ENCODE results near the gene NRCAM.

DNA sequence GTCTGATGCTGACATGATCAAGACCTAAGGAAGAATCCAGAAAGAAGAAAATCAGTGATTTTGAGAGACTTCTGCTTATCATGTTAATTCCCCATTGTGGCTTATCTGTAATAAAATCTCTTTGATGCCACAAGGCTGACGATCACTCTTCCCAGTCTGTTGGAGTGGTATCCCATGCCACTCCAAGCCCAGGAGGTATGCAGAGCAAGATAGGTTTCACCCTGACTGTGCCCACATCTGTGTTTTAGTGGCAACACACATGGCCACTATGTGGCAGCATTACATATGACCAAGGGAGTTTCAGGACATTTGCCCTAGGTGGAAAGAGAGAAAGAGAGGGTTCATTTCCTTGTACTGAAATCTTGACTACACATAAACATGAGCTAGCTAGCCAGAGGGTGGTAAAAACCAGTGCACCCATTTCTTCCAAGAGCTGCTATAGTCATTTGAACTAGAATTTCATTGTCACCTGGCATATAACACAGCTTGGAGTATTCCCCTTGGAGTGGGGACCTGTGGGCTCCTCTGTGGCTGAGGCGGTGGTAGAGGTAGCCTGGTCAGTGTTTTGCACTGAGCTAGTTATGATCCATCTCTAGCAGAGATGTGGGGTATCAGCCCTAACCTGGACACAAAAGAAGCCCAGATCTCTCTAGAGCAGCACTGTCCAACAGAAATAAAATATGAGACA is 346.9 kb downstream of the NRCAM start:
- TF ChIP-seq, protein P1, sequence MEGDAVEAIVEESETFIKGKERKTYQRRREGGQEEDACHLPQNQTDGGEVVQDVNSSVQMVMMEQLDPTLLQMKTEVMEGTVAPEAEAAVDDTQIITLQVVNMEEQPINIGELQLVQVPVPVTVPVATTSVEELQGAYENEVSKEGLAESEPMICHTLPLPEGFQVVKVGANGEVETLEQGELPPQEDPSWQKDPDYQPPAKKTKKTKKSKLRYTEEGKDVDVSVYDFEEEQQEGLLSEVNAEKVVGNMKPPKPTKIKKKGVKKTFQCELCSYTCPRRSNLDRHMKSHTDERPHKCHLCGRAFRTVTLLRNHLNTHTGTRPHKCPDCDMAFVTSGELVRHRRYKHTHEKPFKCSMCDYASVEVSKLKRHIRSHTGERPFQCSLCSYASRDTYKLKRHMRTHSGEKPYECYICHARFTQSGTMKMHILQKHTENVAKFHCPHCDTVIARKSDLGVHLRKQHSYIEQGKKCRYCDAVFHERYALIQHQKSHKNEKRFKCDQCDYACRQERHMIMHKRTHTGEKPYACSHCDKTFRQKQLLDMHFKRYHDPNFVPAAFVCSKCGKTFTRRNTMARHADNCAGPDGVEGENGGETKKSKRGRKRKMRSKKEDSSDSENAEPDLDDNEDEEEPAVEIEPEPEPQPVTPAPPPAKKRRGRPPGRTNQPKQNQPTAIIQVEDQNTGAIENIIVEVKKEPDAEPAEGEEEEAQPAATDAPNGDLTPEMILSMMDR (IDR thresholded peaks at IDR 0.05; ENCODE audit: insufficient read depth, low read length, poor library complexity, severe bottlenecking), result peak; percentile 55
- TF ChIP-seq EZH2phosphoT487 (conservative IDR thresholded peaks at IDR 0.05; ENCODE audit: low read length), result no peak

Data from SU-DHL-6 (cell line).